ENCODE results near the gene ERGIC3.

Gene ERGIC3

DNA sequence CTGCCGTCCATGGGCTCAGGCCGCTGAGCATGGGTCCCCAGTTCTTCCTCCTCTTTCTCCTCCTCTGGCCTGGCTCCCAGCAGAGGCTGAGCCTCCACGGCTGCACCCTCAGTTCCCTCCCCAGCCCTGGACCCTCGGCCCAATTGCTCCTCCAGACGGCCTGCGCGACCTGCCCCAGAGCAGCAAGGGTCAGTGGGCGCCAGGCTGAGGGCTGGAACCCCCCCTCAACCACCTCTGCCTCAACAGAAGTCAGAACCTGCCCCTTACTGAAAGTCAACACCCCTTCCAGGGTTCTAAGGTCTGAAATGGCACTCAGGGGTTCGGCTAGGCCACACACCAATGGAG, 57.9 kb downstream of the ERGIC3 start:
- FAIRE-seq = no peak

DNA sequence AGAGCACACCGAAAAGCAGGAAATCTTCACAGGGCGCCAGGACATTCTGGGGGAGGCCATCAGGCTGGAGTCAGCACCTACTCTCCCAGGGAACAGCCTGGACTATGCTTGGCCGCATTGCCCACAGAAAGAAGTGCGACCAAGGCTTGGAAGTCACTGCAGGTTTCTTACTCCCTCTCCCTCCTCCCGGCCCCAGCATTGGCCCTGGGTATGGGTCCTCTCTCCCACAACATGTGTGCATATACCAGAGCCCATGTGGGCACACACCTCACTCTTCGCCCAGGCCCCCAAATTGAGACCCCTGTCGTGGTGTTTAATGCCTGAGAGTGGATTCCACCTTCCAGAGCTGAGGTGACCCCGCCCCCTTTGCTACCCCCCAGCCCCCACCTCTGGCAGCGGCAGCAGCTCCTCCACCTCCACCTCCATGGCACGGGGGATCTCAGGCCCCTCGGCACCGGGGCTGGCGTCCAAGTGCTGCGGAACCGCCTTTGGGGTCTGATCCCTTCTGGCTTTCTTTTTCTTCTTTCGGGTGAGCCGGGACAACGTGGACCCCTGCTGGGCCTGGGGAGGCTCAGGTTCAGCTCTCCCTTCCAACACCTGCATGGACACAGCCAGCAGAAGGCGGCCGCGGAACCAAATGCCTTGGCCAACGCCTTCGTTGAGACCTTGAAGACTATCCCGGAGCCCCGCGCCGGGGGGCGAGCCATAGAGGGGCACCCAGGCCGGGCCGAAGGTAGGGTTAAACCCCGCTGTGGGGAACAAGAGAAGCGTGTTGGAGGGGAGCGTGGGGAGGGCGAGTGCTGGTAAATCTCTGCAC, 58.5 kb downstream of the ERGIC3 start:
- FAIRE-seq = no peak

- FAIRE-seq = no peak
Measured at GRCh38 chr20:35600993-35601973, 59.4 kb downstream of the ERGIC3 start.

DNA sequence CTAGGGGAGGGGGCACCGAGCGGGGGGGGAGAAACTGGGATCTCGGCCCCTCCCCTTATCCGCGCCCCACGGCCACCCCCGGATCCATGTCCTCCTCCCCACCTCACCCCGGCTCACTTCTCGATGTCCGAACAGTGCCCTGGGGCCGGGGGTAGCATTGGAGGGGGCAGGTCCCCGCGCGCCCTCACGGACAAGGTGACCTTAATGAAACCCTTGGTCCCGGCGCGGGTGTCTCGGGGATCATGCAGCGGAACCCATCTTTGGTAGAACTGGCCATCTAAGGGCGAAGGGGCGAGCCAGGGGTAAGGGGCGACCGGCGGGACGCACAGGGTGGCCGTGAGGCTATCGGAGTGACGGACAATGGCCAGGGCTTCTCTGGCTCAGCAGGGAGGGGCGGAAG, 60.1 kb downstream of the ERGIC3 start:
- no peak for FAIRE-seq

DNA sequence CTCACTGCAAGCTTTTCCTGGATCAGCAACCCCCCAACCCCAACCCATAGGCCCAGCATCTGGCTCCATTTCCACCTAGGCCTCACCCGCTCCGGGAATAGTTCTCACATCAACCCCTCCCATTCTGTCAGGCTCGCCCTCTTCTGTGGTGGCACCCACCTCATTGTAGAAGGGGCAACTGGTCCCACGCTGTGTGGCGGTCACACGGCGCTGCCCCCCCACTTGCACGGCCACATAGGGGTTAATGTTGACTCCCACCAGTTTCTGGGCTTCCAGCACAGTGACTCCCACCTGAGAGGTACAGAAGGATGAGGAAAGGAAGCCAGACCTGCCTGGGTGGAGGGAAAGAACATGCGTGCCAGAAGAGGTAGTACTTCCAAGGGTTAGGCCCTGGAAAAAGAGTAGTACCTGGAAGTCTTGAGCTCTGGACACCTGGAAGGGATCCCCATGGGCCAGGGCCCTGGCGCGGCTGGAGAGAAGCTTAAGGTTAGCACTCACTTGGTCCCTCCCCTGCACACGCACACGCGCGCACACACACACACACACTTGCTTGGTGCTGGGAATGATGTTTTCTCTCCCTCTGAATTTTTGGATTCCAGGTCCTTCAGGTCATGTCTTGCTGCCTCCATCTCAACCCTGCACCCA, 61.1 kb downstream of the ERGIC3 start:
- FAIRE-seq = no peak

DNA sequence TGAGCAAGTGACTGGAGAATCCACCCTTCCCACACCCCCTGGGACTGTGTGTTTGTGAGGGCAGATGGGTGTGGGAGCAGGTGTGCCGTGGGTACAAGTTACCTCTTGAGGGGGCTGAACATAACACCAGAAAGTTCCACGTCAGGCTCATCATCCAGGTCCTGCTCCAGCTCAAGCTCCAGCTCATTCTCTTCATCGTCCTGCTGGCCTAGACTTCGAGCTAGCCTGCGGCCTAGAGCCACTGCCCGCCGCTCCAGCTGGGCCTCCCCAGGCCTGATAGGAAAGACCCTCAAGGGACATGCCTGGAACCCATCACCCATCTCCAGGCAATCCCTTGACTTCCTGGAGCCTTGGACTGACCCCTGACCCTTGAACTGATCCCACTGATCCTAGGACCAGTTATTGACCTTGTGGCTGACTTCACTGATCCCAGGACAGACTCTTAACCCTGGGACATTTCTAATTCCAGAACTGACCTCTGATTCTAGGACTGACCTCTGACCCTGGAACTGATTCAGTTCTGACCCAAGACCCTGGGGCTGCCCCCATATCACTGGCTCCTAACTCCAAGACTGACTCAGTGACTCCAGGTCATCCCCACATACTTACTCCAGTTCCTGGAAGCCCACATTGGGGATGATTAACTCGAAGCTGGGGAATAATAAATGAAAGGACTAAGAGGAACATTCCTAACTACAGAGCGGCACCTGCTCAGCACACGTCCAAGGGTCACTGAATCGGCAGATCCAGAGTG, 62.0 kb downstream of the ERGIC3 start:
- FAIRE-seq = no peak

DNA sequence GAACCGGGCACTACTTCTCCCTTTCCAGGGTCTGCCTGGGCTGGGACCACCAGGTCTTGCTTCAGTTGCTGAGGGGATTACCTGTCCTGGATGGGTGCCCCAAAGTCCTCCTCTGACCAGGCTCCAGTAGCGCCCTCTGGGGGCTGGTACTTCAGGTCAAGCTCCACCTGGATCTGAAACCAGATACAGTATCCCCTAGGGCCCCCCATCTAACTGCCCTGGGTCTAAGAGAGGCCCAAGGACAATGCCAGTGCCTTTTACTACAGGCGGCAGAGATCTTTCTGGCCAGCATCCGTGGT, 62.5 kb downstream of the ERGIC3 start:
- FAIRE-seq = no peak

- FAIRE-seq = no peak
Measured at GRCh38 chr20:35606127-35606526, 64.2 kb downstream of the ERGIC3 start.

Data from A204.1 (cell line).